GM21619 (cell line): ENCODE data around the gene RPS15.

Experiments
- ATAC-seq: cut with Tn5 transposase; IDR thresholded peaks from one replicate; pipeline ENCODE4 v1.9.1; 2021; ENCODE audit not compliant: unreplicated experiment

Gene RPS15

GRCh38 chr19:1450735-1451731, 12.8 kb downstream of the RPS15 start:
- ATAC-seq, result no peak

GRCh38 chr19:1451916-1452801, 14.0 kb downstream of the RPS15 start:
- no peak for ATAC-seq

- no peak for ATAC-seq
These were observed 14.8 kb downstream of the RPS15 start for GRCh38 chr19:1452802-1453524.

GRCh38 chr19:1453525-1454364, 15.5 kb downstream of the RPS15 start:
- no peak for ATAC-seq

GRCh38 chr19:1455002-1455335, 16.8 kb downstream of the RPS15 start:
- ATAC-seq, result no peak

GRCh38 chr19:1455336-1456120, 17.3 kb downstream of the RPS15 start:
- no peak for ATAC-seq

GRCh38 chr19:1456121-1456900, 18.1 kb downstream of the RPS15 start:
- ATAC-seq, result no peak

- no peak for ATAC-seq
These were observed 19.0 kb downstream of the RPS15 start for GRCh38 chr19:1457031-1457739.

GRCh38 chr19:1457892-1458291, 19.7 kb downstream of the RPS15 start:
- ATAC-seq, result no peak

- ATAC-seq, result no peak
These were observed 21.3 kb downstream of the RPS15 start for GRCh38 chr19:1459479-1459878.

- ATAC-seq, result no peak
These were observed 22.1 kb downstream of the RPS15 start for GRCh38 chr19:1460033-1460995.

GRCh38 chr19:1461862-1462261, 23.7 kb downstream of the RPS15 start:
- no peak for ATAC-seq

GRCh38 chr19:1465191-1466016, 27.2 kb downstream of the RPS15 start:
- no peak for ATAC-seq

- ATAC-seq, result no peak
These were observed 27.8 kb downstream of the RPS15 start for GRCh38 chr19:1466018-1466460.

- no peak for ATAC-seq
These were observed 28.4 kb downstream of the RPS15 start for GRCh38 chr19:1466461-1467214.

GRCh38 chr19:1467215-1467489, 29.0 kb downstream of the RPS15 start:
- ATAC-seq, result no peak
